HG02642 (cell line): Measurements from ENCODE around the gene PKNOX1.
A peak's percentile ranks its signal among the peaks of the same experiment; 100 is the strongest.
"Not testable (repeated sequence)": the region's sequence is repeated elsewhere in the genome, so short reads cannot be mapped to it uniquely, and the experiment has no call there.

Experiments used
- ATAC-seq: cut with Tn5 transposase; IDR thresholded peaks from one replicate; pipeline ENCODE4 v1.9.1; 2021; ENCODE audit warnings: mild to moderate bottlenecking; ENCODE audit not compliant: unreplicated experiment, poor library complexity

The PKNOX1 gene

GRCh38 chr21:42949094-42949755 lies 25.1 kb upstream of the PKNOX1 start:
- not testable (repeated sequence) for ATAC-seq

- not testable (repeated sequence) for ATAC-seq
Measured at GRCh38 chr21:42951193-42951592, 23.2 kb upstream of the PKNOX1 start.

GRCh38 chr21:42956824-42957630 lies 17.3 kb upstream of the PKNOX1 start:
- ATAC-seq, result peak; percentile 98

- not testable (repeated sequence) for ATAC-seq
Measured at GRCh38 chr21:42958122-42958521, 16.2 kb upstream of the PKNOX1 start.

- ATAC-seq, result no peak
Measured at GRCh38 chr21:42959728-42960127, 14.6 kb upstream of the PKNOX1 start.

- ATAC-seq, result no peak
Measured at GRCh38 chr21:42962380-42963007, 11.9 kb upstream of the PKNOX1 start.

- no peak for ATAC-seq
Measured at GRCh38 chr21:42964086-42964485, 10.3 kb upstream of the PKNOX1 start.

- no peak for ATAC-seq
Measured at GRCh38 chr21:42964546-42965210, 9.7 kb upstream of the PKNOX1 start.

GRCh38 chr21:42965211-42965560 lies 9.2 kb upstream of the PKNOX1 start:
- ATAC-seq, result no peak

GRCh38 chr21:42967616-42968015 lies 6.7 kb upstream of the PKNOX1 start:
- ATAC-seq, result not testable (repeated sequence)

GRCh38 chr21:42969193-42969600 lies 5.2 kb upstream of the PKNOX1 start:
- no peak for ATAC-seq

- no peak for ATAC-seq
Measured at GRCh38 chr21:42970946-42971653, 3.3 kb upstream of the PKNOX1 start.

GRCh38 chr21:42971897-42972275 lies 2.5 kb upstream of the PKNOX1 start:
- no peak for ATAC-seq

- ATAC-seq, result no peak
Measured at GRCh38 chr21:42973309-42973990, 912 bp upstream of the PKNOX1 start.

GRCh38 chr21:42974832-42975820 lies 764 bp downstream of the PKNOX1 start:
- peak; percentile 32 for ATAC-seq

- ATAC-seq, result no peak
Measured at GRCh38 chr21:42975886-42976608, 1.7 kb downstream of the PKNOX1 start.

GRCh38 chr21:42980312-42981213 lies 6.2 kb downstream of the PKNOX1 start:
- ATAC-seq, result no peak
